Fibroblast of lung (primary cell): ENCODE measurements around the gene CMSS1. TPM values are rescaled to one million over a fixed set of nuclear protein-coding genes. Genes with fewer than 3 reads are reported as not detected.

ENCODE experiments used
- DNase-seq, 2 donors: peaks; one replicate each; pipeline versions ENCODE4 v3.0.0 to v3.0.0-alpha.2; 2010; ENCODE audit warnings: low read depth in 2 of 2
- H2AFZ ChIP-seq: 2 replicates; pipeline ENCODE4 v1.5.1; 2012; ENCODE audit warnings: low read length, control low read depth, inconsistent platforms
- H3K27ac ChIP-seq: 2 replicates; pipeline ENCODE4 v1.5.1; 2011; ENCODE audit warnings: low read length, control low read depth; ENCODE audit not compliant: insufficient read depth
- H3K27me3 ChIP-seq: 2 replicates; pipeline ENCODE4 v1.5.1; 2011; ENCODE audit warnings: mild to moderate bottlenecking, low read length; ENCODE audit not compliant: control insufficient read depth, insufficient read depth
- H3K36me3 ChIP-seq: 2 replicates; pipeline ENCODE4 v1.5.1; 2011; ENCODE audit warnings: low read length; ENCODE audit not compliant: control insufficient read depth, insufficient read depth
- H3K4me1 ChIP-seq: 2 replicates; pipeline ENCODE4 v1.5.1; 2011; ENCODE audit warnings: low read length; ENCODE audit not compliant: control insufficient read depth, insufficient read depth; ENCODE audit errors: extremely low read depth
- H3K4me2 ChIP-seq: 2 replicates; pipeline ENCODE4 v1.5.1; 2011; ENCODE audit warnings: low read length, control low read depth; ENCODE audit not compliant: insufficient read depth; ENCODE audit errors: extremely low read depth
- H3K4me3 ChIP-seq, 4 experiments: fragments of 200-600 bp in 1 of 4; sonication (generic) in 1 of 4; replicated peaks in 1 of 4; 2 replicates each; pipeline ENCODE4 v1.5.1; 2011 to 2016; ENCODE audit warnings: low read length in 4 of 4, low read depth in 3 of 4, mild to moderate bottlenecking in 3 of 4, control low read depth in 2 of 4, inconsistent platforms in 1 of 4, mixed read lengths in 1 of 4; ENCODE audit not compliant: insufficient read depth in 1 of 4; ENCODE audit errors: control extremely low read depth in 1 of 4
- H3K79me2 ChIP-seq: 2 replicates; pipeline ENCODE4 v1.5.1; 2012; ENCODE audit warnings: mild to moderate bottlenecking, low read length, inconsistent platforms; ENCODE audit not compliant: control insufficient read depth, insufficient read depth
- H3K9ac ChIP-seq: 2 replicates; pipeline ENCODE4 v1.5.1; 2011; ENCODE audit warnings: mild to moderate bottlenecking, low read length, control low read depth; ENCODE audit not compliant: insufficient read depth
- H3K9me3 ChIP-seq: 2 replicates; pipeline ENCODE4 v1.5.1; 2012; ENCODE audit warnings: low read depth, low read length; ENCODE audit not compliant: control insufficient read depth, insufficient read depth
- H4K20me1 ChIP-seq: 2 replicates; pipeline ENCODE4 v1.5.1; 2011; ENCODE audit warnings: low read length; ENCODE audit not compliant: control insufficient read depth, insufficient read depth; ENCODE audit errors: extremely low read depth
- EZH2 ChIP-seq: IDR thresholded peaks from 2 replicates; pipeline ENCODE4 v1.5.1; 2012; ENCODE audit warnings: low read length, control low read depth, mild to moderate bottlenecking; ENCODE audit errors: missing control alignments
- polyA plus RNA-seq, 2 donors: library from polyadenylated mRNA; depleted of rRNA in 1 of 2; stranded (reverse) in 1 of 2; unstranded in 1 of 2; fragments of >200 nt; gene quantifications; 2 replicates each; pipeline ENCODE4 v1.2.1, GENCODE V29; 2011 to 2012; ENCODE audit warnings: missing spikeins in 1 of 2
- total RNA-seq: library from RNA; depleted of rRNA; stranded (reverse); fragments of >200 nt; gene quantifications from 2 replicates; pipeline ENCODE4 v1.2.1, GENCODE V29; 2014
- TF ChIP-seq, protein P1 (sequence below), 2 donors: IDR thresholded peaks in 1 of 2; conservative IDR thresholded peaks in 1 of 2; 1 replicate in 1 of 2; 2 replicates in 1 of 2; pipeline ENCODE4 v1.5.1; 2011 to 2012; ENCODE audit warnings: low read length in 2 of 2, control low read depth in 1 of 2, inconsistent platforms in 1 of 2, low read depth in 1 of 2, mild to moderate bottlenecking in 1 of 2

CMSS1 gene
- total and polyA plus RNA-seq, 2 donors (not counting 1 experiment from before 2014, with no cell fraction given): 6.9 to 13.2 TPM

DNA sequence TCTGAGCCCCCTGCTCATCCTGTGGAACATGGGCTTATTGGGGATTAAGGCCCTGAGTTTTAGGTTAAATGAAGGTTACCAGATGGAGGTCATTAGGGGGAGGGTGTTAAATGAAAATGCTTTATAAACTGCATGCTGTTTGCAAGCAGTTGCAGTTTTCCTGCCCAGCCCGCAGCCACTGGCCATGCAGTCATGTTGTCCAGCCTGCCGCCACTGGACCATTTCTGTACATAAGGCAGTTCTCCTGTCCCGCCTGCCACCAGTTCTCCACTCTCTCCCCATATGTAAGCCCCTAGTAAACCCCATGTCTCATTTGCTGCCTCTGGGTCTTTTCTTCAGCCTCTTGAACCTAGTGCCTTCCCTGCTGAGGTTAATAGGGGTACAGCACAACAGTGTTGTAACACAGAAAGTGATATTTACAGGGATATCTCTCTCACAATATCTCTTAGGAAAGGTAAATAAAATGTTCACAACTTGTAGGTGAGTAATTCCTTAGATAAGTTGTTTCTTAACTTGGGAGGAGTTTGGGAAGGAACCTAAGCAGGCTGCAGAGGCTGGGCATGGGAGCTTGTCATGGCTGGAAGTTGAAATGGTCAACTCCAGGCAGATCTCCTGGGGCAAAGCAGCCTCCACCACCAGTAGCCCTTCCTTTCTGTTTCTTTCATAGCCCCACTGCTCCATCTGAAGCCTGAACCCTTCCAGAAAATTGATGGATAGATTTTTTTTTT lies 148.2 kb downstream of the CMSS1 start:
- no peak for DNase-seq
- no peaks in the 10 kb centered on the region for H3K79me2 ChIP-seq
- H3K4me3 ChIP-seq: no peak overlapping the region
- no peaks in the 10 kb centered on the region for H3K27me3 ChIP-seq
- H3K4me2 ChIP-seq: no peak overlapping the region
- H3K27ac ChIP-seq: no peak overlapping the region
- no peaks in the 10 kb centered on the region for H4K20me1 ChIP-seq
- H3K9me3 ChIP-seq: no peaks in the 10 kb centered on the region
- peaks cover 2% of the 10 kb centered on the region for H3K4me1 ChIP-seq
- no peaks in the 10 kb centered on the region for H3K36me3 ChIP-seq
- TF ChIP-seq EZH2: no peak
- TF ChIP-seq, protein P1, sequence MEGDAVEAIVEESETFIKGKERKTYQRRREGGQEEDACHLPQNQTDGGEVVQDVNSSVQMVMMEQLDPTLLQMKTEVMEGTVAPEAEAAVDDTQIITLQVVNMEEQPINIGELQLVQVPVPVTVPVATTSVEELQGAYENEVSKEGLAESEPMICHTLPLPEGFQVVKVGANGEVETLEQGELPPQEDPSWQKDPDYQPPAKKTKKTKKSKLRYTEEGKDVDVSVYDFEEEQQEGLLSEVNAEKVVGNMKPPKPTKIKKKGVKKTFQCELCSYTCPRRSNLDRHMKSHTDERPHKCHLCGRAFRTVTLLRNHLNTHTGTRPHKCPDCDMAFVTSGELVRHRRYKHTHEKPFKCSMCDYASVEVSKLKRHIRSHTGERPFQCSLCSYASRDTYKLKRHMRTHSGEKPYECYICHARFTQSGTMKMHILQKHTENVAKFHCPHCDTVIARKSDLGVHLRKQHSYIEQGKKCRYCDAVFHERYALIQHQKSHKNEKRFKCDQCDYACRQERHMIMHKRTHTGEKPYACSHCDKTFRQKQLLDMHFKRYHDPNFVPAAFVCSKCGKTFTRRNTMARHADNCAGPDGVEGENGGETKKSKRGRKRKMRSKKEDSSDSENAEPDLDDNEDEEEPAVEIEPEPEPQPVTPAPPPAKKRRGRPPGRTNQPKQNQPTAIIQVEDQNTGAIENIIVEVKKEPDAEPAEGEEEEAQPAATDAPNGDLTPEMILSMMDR (conservative IDR thresholded peaks at IDR 0.05 in 1 of 2, IDR thresholded peaks at IDR 0.05 in 1 of 2; ENCODE audit: low read depth in 1 of 2, low read length in 2 of 2): no peak
- no peak overlapping the region for H3K9ac ChIP-seq
- H2AFZ ChIP-seq: no peak overlapping the region

DNA sequence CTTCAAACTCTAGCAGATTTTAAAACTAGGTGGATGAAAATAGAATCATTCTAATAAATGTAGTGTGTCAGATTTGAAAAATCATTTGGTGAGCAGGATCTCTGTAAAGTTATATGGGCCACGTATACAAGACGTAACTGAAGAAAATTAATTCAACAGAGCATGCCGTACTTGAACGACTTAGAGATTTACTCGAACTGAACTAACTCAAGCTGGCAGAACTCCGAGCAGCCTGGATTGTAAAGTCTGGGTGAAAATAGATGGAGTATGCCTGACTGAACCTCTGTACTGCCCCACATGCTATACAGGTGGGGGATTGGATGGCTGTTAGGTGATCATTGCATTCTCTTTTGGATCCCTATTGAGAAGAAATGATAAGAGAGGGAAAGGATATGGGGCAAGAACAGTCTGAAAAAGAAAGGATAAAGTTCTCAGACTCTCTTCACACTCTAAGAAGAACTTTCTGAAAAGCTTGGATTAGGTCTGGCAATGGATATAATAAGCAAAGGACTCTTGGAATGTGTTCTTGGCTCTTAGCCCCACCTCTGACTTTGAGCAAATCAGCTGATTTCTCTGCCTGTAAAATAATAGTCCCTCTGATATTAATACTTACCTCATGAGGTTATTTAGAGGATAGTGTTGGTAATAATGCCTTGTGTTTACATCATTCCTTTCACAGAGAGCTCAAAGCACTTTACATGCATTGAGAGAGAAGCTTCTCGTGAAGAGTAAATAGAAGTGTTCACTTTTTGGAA lies 149.2 kb downstream of the CMSS1 start:
- H3K79me2 ChIP-seq: no peaks in the 10 kb centered on the region
- no peaks in the 10 kb centered on the region for H4K20me1 ChIP-seq
- H3K36me3 ChIP-seq: no peaks in the 10 kb centered on the region
- DNase-seq: peak; percentile 62 to 68
- peaks cover 2% of the 10 kb centered on the region for H3K4me1 ChIP-seq
- H3K4me2 ChIP-seq: no peak overlapping the region
- no peak overlapping the region for H3K4me3 ChIP-seq
- H2AFZ ChIP-seq: no peak overlapping the region
- TF ChIP-seq, protein P1 (conservative IDR thresholded peaks at IDR 0.05 in 1 of 2, IDR thresholded peaks at IDR 0.05 in 1 of 2; ENCODE audit: low read depth in 1 of 2, low read length in 2 of 2): no peak
- no peak for TF ChIP-seq EZH2
- no peak overlapping the region for H3K27ac ChIP-seq
- no peak overlapping the region for H3K9ac ChIP-seq
- H3K9me3 ChIP-seq: no peaks in the 10 kb centered on the region
- no peaks in the 10 kb centered on the region for H3K27me3 ChIP-seq

DNA sequence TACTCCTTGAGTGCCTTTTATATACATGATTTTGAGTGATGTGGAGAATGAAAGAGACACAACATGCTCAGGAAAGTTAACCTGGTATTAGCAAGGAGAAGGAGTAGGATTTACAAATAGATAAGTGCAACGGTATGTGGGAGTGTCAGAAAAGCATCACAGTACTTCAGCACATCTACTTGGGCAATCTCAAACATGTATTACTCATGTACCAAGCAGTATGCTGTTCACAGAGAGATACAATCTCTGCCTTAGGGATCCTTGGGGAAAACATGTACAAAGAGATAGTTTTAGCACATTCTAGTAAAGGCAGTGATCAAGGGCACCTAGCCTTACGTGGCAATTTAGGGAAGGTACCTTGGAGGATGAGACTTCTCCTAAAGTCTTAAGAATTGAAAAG lies 150.1 kb downstream of the CMSS1 start:
- no peaks in the 10 kb centered on the region for H3K79me2 ChIP-seq
- no peaks in the 10 kb centered on the region for H3K27me3 ChIP-seq
- no peaks in the 10 kb centered on the region for H3K4me1 ChIP-seq
- no peak overlapping the region for H3K27ac ChIP-seq
- H3K4me3 ChIP-seq: no peak overlapping the region
- H3K9me3 ChIP-seq: no peaks in the 10 kb centered on the region
- DNase-seq: peak; percentile 27 to 36
- no peak for TF ChIP-seq EZH2
- TF ChIP-seq, protein P1 (conservative IDR thresholded peaks at IDR 0.05 in 1 of 2, IDR thresholded peaks at IDR 0.05 in 1 of 2; ENCODE audit: low read depth in 1 of 2, low read length in 2 of 2): no peak
- H4K20me1 ChIP-seq: no peaks in the 10 kb centered on the region
- no peaks in the 10 kb centered on the region for H3K36me3 ChIP-seq
- H3K4me2 ChIP-seq: no peak overlapping the region
- H2AFZ ChIP-seq: no peak overlapping the region
- no peak overlapping the region for H3K9ac ChIP-seq
